ENCODE measurements around the gene LRFN5.
"Not testable (repeated sequence)": the region's sequence is repeated elsewhere in the genome, so short reads cannot be mapped to it uniquely, and the experiment has no call there.

Gene LRFN5

DNA sequence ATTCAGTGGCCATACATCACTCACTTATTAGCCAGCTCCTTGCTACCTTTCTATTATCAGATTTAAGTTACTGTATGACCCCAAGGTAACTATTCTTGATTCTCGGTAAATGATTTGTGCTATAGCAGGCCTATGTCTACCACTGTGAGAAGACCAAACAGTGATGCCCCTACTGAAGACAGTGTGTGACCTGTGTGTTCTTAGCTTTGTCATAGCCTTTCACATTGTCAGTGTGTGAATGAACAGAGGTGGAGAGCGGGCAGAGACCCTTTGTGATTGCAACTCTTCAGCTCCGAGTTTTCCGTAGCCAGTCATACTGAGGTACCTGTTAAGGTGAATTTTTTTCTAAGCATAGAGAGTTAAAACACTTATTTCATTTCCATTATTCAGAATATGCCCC lies 294.0 kb downstream of the LRFN5 start:
- peak; percentile 55 for DNase-seq

DNA sequence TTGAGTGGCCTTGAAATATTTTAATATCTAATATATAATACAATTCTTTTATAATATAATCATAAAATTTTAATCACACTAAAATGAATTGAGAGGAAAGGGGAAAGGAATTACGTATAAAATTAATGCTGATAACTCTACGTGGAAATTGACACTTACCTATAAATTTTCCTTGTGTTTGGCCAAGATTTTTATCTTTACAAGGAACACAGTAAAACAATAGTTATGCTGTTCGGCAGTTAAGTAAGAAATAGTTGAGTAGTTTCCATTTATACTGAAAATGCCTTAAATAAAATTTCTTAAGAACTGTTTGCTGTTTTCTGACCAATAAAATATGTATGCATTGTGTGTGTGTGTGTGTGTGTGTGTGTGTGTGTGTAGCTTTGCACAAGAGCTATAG lies 294.4 kb downstream of the LRFN5 start:
- no peak for DNase-seq

DNA sequence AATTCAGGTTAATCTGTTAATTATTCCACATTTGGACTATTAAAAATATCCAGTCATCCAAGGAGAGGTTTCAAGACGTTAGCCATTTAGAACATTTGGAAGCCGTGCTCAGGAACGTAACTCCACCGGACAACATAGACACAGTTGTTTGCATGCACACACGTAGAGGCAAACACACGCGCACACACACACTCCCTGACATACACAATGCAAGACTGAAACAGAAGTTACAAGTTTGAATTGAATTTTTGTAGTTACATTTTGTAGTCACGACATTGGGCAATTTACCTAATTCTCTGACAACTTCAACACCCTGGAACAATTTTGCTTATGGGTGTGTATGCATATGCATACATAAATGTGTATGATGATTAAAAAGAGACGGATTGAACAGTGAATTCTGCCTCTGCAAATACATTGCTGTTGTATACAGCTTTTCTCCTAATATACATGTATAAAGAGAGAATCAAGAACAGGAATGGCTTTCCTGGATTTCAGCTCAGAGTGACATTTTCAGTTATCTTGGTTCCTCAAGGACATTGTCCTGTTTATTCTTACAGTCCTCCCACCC lies 298.8 kb downstream of the LRFN5 start:
- no peak for DNase-seq

DNA sequence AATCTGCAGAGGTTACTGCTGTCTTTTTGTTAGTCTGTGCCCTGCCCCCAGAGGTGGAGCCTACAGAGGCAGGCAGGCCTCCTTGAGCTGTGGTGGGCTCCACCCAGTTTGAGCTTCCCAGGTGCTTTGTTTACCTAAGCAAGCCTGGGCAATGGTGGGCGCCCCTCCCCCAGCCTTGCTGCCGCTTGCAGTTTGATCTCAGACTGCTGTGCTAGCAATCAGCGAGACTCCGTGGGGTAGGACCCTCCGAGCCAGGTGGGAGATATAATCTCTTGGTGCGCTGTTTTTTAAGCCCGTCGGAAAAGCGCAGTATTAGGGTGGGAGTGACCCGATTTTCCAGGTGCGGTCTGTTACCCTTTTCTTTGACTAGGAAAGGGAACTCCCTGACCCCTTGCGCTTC lies 304.5 kb downstream of the LRFN5 start:
- not testable (repeated sequence) for DNase-seq

DNA sequence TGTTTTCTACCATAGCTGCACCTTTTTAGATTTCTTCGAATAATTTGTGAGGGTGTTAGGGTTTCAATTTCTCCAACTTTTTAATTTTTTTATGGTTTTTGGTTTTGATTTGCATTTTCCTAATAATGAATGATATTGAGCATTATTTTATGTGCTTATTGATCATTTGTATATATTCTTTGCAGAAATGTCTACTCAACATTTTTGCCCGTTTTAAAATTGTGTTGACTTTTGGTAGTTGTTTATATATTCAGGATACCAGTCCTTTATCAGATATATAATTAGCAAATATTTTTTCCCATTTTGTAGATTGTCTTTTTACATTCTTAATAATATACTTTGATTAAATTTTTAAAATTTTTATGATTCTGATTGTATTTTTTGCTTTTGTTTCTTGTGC lies 306.7 kb downstream of the LRFN5 start:
- no peak for DNase-seq

DNA sequence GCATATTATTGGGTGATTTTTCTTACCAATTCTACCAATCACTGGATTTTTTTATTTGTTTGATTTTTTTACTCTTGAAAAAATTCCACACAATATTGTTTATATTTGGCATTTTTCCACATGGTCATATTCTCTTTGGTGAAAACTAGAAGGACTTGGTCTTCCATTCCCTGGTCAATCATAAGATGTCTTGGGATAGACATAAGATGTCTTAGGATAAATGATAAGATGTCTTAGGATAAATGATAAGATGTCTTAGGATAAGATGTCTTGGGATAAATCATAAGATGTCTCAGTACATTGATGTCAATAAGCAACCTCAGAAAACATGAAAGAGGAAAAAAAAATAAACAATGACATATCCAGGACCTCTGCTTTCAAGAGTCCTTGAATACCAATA lies 309.1 kb downstream of the LRFN5 start:
- no peak for DNase-seq

DNA sequence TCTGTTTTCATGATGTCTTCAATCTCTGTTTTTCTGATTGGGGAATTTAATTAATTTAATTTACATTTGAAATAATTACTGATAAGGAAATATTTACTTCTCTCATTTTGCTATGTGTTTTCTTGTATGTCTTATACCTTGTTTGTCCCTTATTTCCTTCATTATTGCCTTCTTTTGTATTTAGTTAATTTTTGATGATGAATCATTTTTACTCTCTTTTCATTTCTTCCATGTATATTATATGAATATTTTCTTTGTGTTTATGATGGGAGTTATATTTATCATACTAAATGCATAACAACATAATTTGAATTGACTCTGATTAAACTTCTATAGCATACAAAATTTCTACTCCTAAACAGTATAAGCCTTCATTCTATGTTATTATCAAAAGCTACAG lies 309.6 kb downstream of the LRFN5 start:
- DNase-seq, result no peak

DNA sequence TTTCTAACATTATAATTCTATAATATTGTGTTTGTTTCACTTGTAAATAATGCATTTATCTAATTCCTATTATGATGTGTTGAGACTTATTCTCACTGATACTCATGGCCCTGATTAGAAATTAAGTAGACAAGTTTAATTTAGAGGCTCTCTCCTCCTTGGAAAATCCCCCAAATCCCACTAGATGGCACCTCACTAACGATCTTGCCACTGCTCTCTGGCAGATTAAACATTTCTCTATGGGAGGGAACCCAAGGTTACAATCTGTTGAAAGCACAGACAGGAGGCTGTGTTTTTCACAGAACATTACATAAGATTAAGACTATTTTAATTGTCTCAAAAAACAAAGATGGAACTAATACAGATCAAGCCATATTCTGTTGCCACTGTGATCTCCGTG lies 318.7 kb downstream of the LRFN5 start:
- peak; percentile 65 for DNase-seq

DNA sequence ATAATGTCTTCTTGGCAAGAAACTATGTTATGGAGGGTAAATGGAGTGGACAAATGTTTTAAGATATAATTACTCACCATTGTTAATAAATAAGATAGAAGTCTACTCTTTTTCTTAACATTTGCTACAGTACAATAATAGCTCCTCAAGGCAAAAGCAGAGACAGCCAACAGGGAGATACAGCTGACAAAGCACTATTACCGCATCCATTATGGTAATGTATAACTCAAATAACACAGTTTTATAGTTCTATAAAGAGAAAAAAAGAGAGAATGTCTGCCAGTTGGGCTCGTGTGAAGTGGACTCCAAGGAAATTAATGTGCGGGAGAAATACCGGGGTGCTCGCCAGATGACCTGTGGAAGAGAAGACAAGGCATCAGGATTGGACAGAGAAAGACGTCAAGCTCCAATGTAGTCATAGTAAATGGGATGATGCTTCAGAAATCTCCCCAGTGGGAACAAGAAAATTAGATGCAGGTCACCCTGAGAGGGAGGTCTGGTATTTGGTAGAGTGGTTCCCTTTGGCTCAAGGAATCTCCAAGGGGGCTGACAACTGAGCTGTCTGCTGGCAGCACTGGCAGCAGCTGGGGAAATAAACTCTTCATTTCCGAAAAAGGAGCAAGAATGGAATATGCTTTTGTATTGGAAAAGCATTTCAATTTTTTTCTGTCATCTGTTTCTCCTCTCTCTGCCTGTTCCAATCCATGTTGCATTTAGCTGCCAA lies 343.9 kb downstream of the LRFN5 start:
- no peak for DNase-seq
